HepG2 (cell line): ENCODE data around the gene GYPC. TPM values are rescaled to one million over a fixed set of nuclear protein-coding genes. Genes with fewer than 3 reads are reported as not detected.
A peak's percentile ranks its signal among the peaks of the same experiment; 100 is the strongest.

Experiments
- ARNT ChIP-seq: fragments of 450-650 bp; IDR thresholded peaks from 2 replicates; pipeline ENCODE4 v1.6.1; 2017
- ATAD3A ChIP-seq: sonication (generic); formaldehyde crosslinking; IDR thresholded peaks from 2 replicates; pipeline ENCODE4 v1.4.0; 2020; ENCODE audit warnings: missing genetic modification reagents
- CERS6 ChIP-seq: sonication (generic); formaldehyde crosslinking; IDR thresholded peaks from 2 replicates; pipeline ENCODE4 v1.5.0; 2020; ENCODE audit warnings: missing genetic modification reagents
- FOXK2 ChIP-seq: fragments of 450-650 bp; IDR thresholded peaks from 2 replicates; pipeline ENCODE4 v1.6.1; 2016
- HMG20B ChIP-seq: conservative IDR thresholded peaks from 2 replicates; pipeline ENCODE4 v1.6.1; 2016; ENCODE audit warnings: missing genetic modification reagents, missing compliant biosample characterization
- IKZF1 ChIP-seq: fragments of 450-650 bp; IDR thresholded peaks from 2 replicates; pipeline ENCODE4 v1.7.1; 2016
- JUNB ChIP-seq: sonication (generic); formaldehyde crosslinking; IDR thresholded peaks from 2 replicates; pipeline ENCODE4 v1.8.0; 2022; ENCODE audit warnings: missing genetic modification reagents, mild to moderate bottlenecking, borderline replicate concordance
- MED1 ChIP-seq: sonication (generic); formaldehyde crosslinking; IDR thresholded peaks from 2 replicates; pipeline ENCODE4 v1.4.0; 2020; ENCODE audit warnings: missing genetic modification reagents
- MXI1 ChIP-seq: IDR thresholded peaks from 3 replicates; pipeline ENCODE4 v1.6.1; 2012; ENCODE audit warnings: low read depth, low read length, inconsistent platforms, borderline replicate concordance
- PLRG1 ChIP-seq: fragments of 450-650 bp; conservative IDR thresholded peaks from 2 replicates; pipeline ENCODE4 v1.6.1; 2016
- POGZ ChIP-seq: sonication (generic); formaldehyde crosslinking; IDR thresholded peaks from 2 replicates; pipeline ENCODE4 v1.4.0; 2020; ENCODE audit warnings: mild to moderate bottlenecking, missing genetic modification reagents
- SP1 ChIP-seq, 2 experiments: fragments of 450-650 bp in 1 of 2; sonication (generic) in 1 of 2; formaldehyde crosslinking in 1 of 2; IDR thresholded peaks; 2 replicates each; pipeline versions ENCODE4 v1.4.0 to v1.6.1; 2016 to 2020; ENCODE audit warnings: missing genetic modification reagents in 1 of 2
- SP140L ChIP-seq: sonication (generic); formaldehyde crosslinking; IDR thresholded peaks from 2 replicates; pipeline ENCODE4 v1.4.0; 2020; ENCODE audit warnings: missing genetic modification reagents, borderline replicate concordance
- ZBTB40 ChIP-seq, 2 experiments: fragments of 450-650 bp in 1 of 2; sonication (generic) in 1 of 2; formaldehyde crosslinking in 1 of 2; IDR thresholded peaks; 2 replicates each; pipeline versions ENCODE4 v1.6.1 to v1.8.0; 2016 to 2022; ENCODE audit warnings: antibody characterized with exemption in 1 of 2, mild to moderate bottlenecking in 1 of 2, missing genetic modification reagents in 1 of 2
- ZBTB8A ChIP-seq: sonication (generic); formaldehyde crosslinking; IDR thresholded peaks from 2 replicates; pipeline ENCODE4 v1.4.0; 2020; ENCODE audit warnings: mild to moderate bottlenecking, low read depth, missing genetic modification reagents, borderline replicate concordance
- ZNF20 ChIP-seq: sonication (generic); formaldehyde crosslinking; IDR thresholded peaks from 2 replicates; pipeline ENCODE4 v1.4.0; 2020; ENCODE audit warnings: mild to moderate bottlenecking, moderate library complexity, missing genetic modification reagents
- ZNF207 ChIP-seq: fragments of 450-650 bp; IDR thresholded peaks from 2 replicates; pipeline ENCODE4 v1.6.1; 2016; ENCODE audit warnings: antibody characterized with exemption, borderline replicate concordance
- ZNF282 ChIP-seq: fragments of 450-650 bp; IDR thresholded peaks from 2 replicates; pipeline ENCODE4 v1.6.1; 2018; ENCODE audit not compliant: partially characterized antibody
- ZNF326 ChIP-seq: sonication (generic); formaldehyde crosslinking; IDR thresholded peaks from 2 replicates; pipeline ENCODE4 v1.4.0; 2020; ENCODE audit warnings: missing genetic modification reagents, borderline replicate concordance
- ZNF569 ChIP-seq: sonication (generic); formaldehyde crosslinking; IDR thresholded peaks from 2 replicates; pipeline ENCODE4 v1.5.0; 2020; ENCODE audit warnings: mild to moderate bottlenecking, missing genetic modification reagents, moderate library complexity, borderline replicate concordance
- ZNF614 ChIP-seq: IDR thresholded peaks from 2 replicates; pipeline ENCODE4 v1.6.1; 2018; ENCODE audit warnings: missing biosample characterization, missing genetic modification reagents, inconsistent platforms, borderline replicate concordance
- ZNF776 ChIP-seq: sonication (generic); formaldehyde crosslinking; IDR thresholded peaks from 2 replicates; pipeline ENCODE4 v1.4.0; 2020; ENCODE audit warnings: mild to moderate bottlenecking, missing genetic modification reagents
- ZNF816 ChIP-seq: sonication (generic); formaldehyde crosslinking; IDR thresholded peaks from 2 replicates; pipeline ENCODE4 v1.8.0; 2022; ENCODE audit warnings: missing genetic modification reagents, mild to moderate bottlenecking, borderline replicate concordance
- polyA plus RNA-seq, 8 experiments: library from polyadenylated mRNA; depleted of rRNA in 3 of 8; stranded (reverse) in 7 of 8; unstranded in 1 of 8; fragments of >200 nt; fragmentation: Illumina TruSeq in 4 of 8; extraction: Trizol in 4 of 8; gene quantifications; 2 replicates each; pipeline versions ENCODE4 v1.2.1 to v1.2.3, GENCODE V29; 2011 to 2016; ENCODE audit warnings: low read depth in 4 of 8, missing spikeins in 1 of 8, mixed read lengths in 1 of 8; ENCODE audit not compliant: insufficient read depth in 1 of 8
- total RNA-seq, 5 experiments: library from RNA; depleted of rRNA; stranded (reverse); fragments of >200 nt; fragmentation: Illumina TruSeq; extraction: Trizol; gene quantifications; 2 replicates each; pipeline ENCODE4 v1.2.3, GENCODE V29; 2016; ENCODE audit warnings: low read depth in 1 of 5

GYPC gene
- total and polyA plus RNA-seq, 2 of the 13 experiments (the other 11 are each of a cell fraction or from before 2014, with no cell fraction given), result not detected

GRCh38 chr2:126677176-126677538 lies 21.2 kb downstream of the GYPC start (continued):
- TF ChIP-seq ZBTB40 (IDR thresholded peaks at IDR 0.05) (0 out of 2 replicates have a peak, but pooled peaks have one; percentile 4), ZBTB40 (CRISPR knock-in tag; IDR thresholded peaks at IDR 0.05) (no peak), FOXK2 (peak; percentile 45; the same call in 1 of the 2 replicates), ARNT (0 out of 2 replicates have a peak, but pooled peaks have one; percentile 10), IKZF1 (peak; percentile 90; the same call in 1 of the 2 replicates), ATAD3A (no peak), SP140L (no peak), MXI1 (no peak), ZNF816 (CRISPR knock-in tag) (no peak), HMG20B (CRISPR knock-in tag) (no peak), ZNF282 (peak; percentile 94), ZNF326 (CRISPR knock-in tag) (no peak), POGZ (no peak), ZNF20 (CRISPR knock-in tag) (no peak), ZBTB8A (CRISPR knock-in tag) (no peak), SP1 (IDR thresholded peaks at IDR 0.05) (peak; percentile 39; the same call in 1 of the 2 replicates), SP1 (CRISPR knock-in tag; IDR thresholded peaks at IDR 0.05) (no peak), PLRG1 (0 out of 2 replicates have a peak, but pooled peaks have one; percentile 91), ZNF614 (CRISPR knock-in tag) (no peak), MED1 (no peak), CERS6 (no peak), JUNB (peak; percentile 31; the same call in 1 of the 2 replicates), ZNF207 (0 out of 2 replicates have a peak, but pooled peaks have one; percentile 63), ZNF569 (CRISPR knock-in tag) (no peak), ZNF776 (CRISPR knock-in tag) (no peak)
